GM12878 (cell line): ENCODE results near the gene CDC42EP3. TPM values are rescaled to one million over a fixed set of nuclear protein-coding genes. Genes with fewer than 3 reads are reported as not detected.

Experiments used
- ATAC-seq: fragments of 200-7000 bp; cut with Tn5 transposase; 3 replicates; pipeline ENCODE4 v1.9.1; 2020; ENCODE audit warnings: mild to moderate bottlenecking, moderate library complexity
- BruUV-seq: library from RNA; stranded (reverse); fragments of 400-500 nt; replicated peaks from 2 replicates; lab custom pipeline; 2021; lab: Mats Ljungman, UMichigan
- CTCF ChIA-PET: fragments of 300-600 bp; sonication (Branson Sonifier 250); formaldehyde crosslinking; extraction: SDS; loops from one replicate; lab custom pipeline; 2021; ENCODE audit warnings: inconsistent platforms; lab: Yijun Ruan, JAX
- POLR2A ChIA-PET: fragments of 350-600 bp; formaldehyde crosslinking; extraction: SDS; loops from one replicate; lab custom pipeline; 2021; ENCODE audit warnings: inconsistent platforms; lab: Charles Lee
- RAD21 ChIA-PET: fragments of 300-600 bp; sonication (Branson Sonifier 250); formaldehyde crosslinking; loops from one replicate; lab custom pipeline; 2023; ENCODE audit warnings: antibody characterized with exemption; ENCODE audit not compliant: unreplicated experiment; lab: Charles Lee
- SMC1A ChIA-PET: fragments of 300-600 bp; sonication (Branson Sonifier 250); formaldehyde crosslinking; loops from one replicate; lab custom pipeline; 2023; ENCODE audit not compliant: unreplicated experiment, uncharacterized antibody; lab: Charles Lee
- DNase-seq: peaks from one replicate; pipeline ENCODE4 v3.0.0-alpha.2; 2011; ENCODE audit warnings: low read depth, low spot score
- FAIRE-seq: peaks from 3 replicates; lab custom pipeline; 2011; peaks lifted over from hg19 to GRCh38; lab: Jason Lieb, UNC
- H2AFZ ChIP-seq: 2 replicates; pipeline ENCODE4 v1.6.0; 2011; ENCODE audit warnings: low read depth, low read length, control low read depth; ENCODE audit not compliant: control insufficient read depth
- H3K27ac ChIP-seq: 2 replicates; pipeline ENCODE4 v1.5.1; 2011; ENCODE audit warnings: control low read depth; ENCODE audit not compliant: control insufficient read depth, insufficient read depth
- H3K27me3 ChIP-seq, 2 experiments: replicated peaks in 1 of 2; 2 replicates each; pipeline versions ENCODE4 v1.6.0 to v1.6.1; 2011; ENCODE audit warnings: low read length in 1 of 2; ENCODE audit not compliant: control insufficient read depth in 2 of 2, insufficient read depth in 2 of 2
- H3K36me3 ChIP-seq, 2 experiments: 2 replicates each; pipeline ENCODE4 v1.5.1; 2011; ENCODE audit warnings: low read length in 1 of 2; ENCODE audit not compliant: control insufficient read depth in 2 of 2, insufficient read depth in 2 of 2
- H3K4me1 ChIP-seq: 2 replicates; pipeline ENCODE4 v1.6.1; 2011; ENCODE audit warnings: mild to moderate bottlenecking, low read length, moderate library complexity, mixed read lengths; ENCODE audit not compliant: control insufficient read depth, insufficient read depth
- H3K4me2 ChIP-seq: 2 replicates; pipeline ENCODE4 v1.6.0; 2011; ENCODE audit warnings: control low read depth; ENCODE audit not compliant: control insufficient read depth, insufficient read depth
- H3K4me3 ChIP-seq: fragments of 200-600 bp; sonication (generic); 2 replicates; pipeline ENCODE4 v1.5.1; 2016
- H3K79me2 ChIP-seq: 2 replicates; pipeline ENCODE4 v1.6.0; 2011; ENCODE audit warnings: low read length; ENCODE audit not compliant: control insufficient read depth, insufficient read depth
- H3K9ac ChIP-seq: 2 replicates; pipeline ENCODE4 v1.8.0; 2011; ENCODE audit warnings: low read length, control low read depth, mixed read lengths; ENCODE audit not compliant: control insufficient read depth, insufficient read depth
- H3K9me3 ChIP-seq: replicated peaks from 3 replicates; pipeline ENCODE4 v1.5.1; 2011; ENCODE audit warnings: mild to moderate bottlenecking, low read length; ENCODE audit not compliant: control insufficient read depth, insufficient read depth
- H4K20me1 ChIP-seq: 2 replicates; pipeline ENCODE4 v1.6.0; 2011; ENCODE audit not compliant: control insufficient read depth, insufficient read depth
- BACH1 ChIP-seq: fragments of 450-650 bp; IDR thresholded peaks from 2 replicates; pipeline ENCODE4 v1.6.1; 2017; ENCODE audit warnings: mild to moderate bottlenecking, borderline replicate concordance
- CEBPB ChIP-seq, 2 experiments: fragments of 150-350 bp in 1 of 2; IDR thresholded peaks; 2 replicates each; pipeline ENCODE4 v1.6.1; 2012 to 2014; ENCODE audit warnings: low read depth in 2 of 2, low read length in 2 of 2, borderline replicate concordance in 1 of 2, inconsistent platforms in 1 of 2
- FOXK2 ChIP-seq: fragments of 450-650 bp; IDR thresholded peaks from 2 replicates; pipeline ENCODE4 v1.6.1; 2017; ENCODE audit warnings: mild to moderate bottlenecking, moderate library complexity
- LARP7 ChIP-seq: fragments of 450-650 bp; IDR thresholded peaks from 2 replicates; pipeline ENCODE4 v1.6.1; 2017; ENCODE audit warnings: mild to moderate bottlenecking
- NBN ChIP-seq: fragments of 450-650 bp; IDR thresholded peaks from 2 replicates; pipeline ENCODE4 v1.6.1; 2016
- POLR2AphosphoS5 ChIP-seq: IDR thresholded peaks from 2 replicates; pipeline ENCODE4 v1.6.1; 2011; ENCODE audit warnings: mild to moderate bottlenecking, low read length, inconsistent platforms
- RUNX3 ChIP-seq: IDR thresholded peaks from 2 replicates; pipeline ENCODE4 v1.6.1; 2012; ENCODE audit warnings: low read length, inconsistent platforms
- TAF1 ChIP-seq: IDR thresholded peaks from 2 replicates; pipeline ENCODE4 v1.6.1; 2011; ENCODE audit warnings: mild to moderate bottlenecking, low read depth, low read length, borderline replicate concordance
- ZNF207 ChIP-seq: fragments of 450-650 bp; IDR thresholded peaks from 2 replicates; pipeline ENCODE4 v1.6.1; 2014; ENCODE audit warnings: antibody characterized with exemption, mild to moderate bottlenecking, borderline replicate concordance
- ZNF274 ChIP-seq: IDR thresholded peaks from one replicate; pipeline ENCODE4 v1.8.0; 2011; ENCODE audit not compliant: insufficient read length, insufficient read depth
- ZNF384 ChIP-seq: IDR thresholded peaks from 2 replicates; pipeline ENCODE4 v1.6.1; 2012; ENCODE audit warnings: low read depth, mild to moderate bottlenecking, low read length, improper control_type of control experiment, borderline replicate concordance
- WGBS: methylation state at CpG from one replicate; pipeline ENCODE4 v1.1.6; 2016; ENCODE audit warnings: low lambda C conversion rate; ENCODE audit not compliant: insufficient replicate concordance, insufficient coverage; ENCODE audit errors: missing lambda C conversion rate; 5-methylcytosine and 5-hydroxymethylcytosine counted together
- in situ Hi-C: fragments of 300-500 bp; cut with MboI; formaldehyde crosslinking; loops from 9 replicates; pipeline ENCODE4 v1.14.3; 2018; ENCODE audit warnings: mixed read lengths
- intact Hi-C: fragments of 100-400 bp; cut with micrococcal nuclease; formaldehyde crosslinking; loops from one replicate; pipeline ENCODE4 v1.14.2; 2022; ENCODE audit not compliant: unreplicated experiment
- polyA plus RNA-seq, 11 experiments: library from polyadenylated mRNA; depleted of rRNA in 4 of 11; unstranded in 6 of 11; stranded (reverse) in 5 of 11; fragments of >200 nt; fragmentation: Nextera tagmentation in 4 of 11; fragmentation: Illumina TruSeq in 1 of 11; extraction: Ambion mirVana in 4 of 11; extraction: Trizol in 1 of 11; gene quantifications; 1 replicate in 1 of 11; 2 replicates in 10 of 11; pipeline versions ENCODE4 v1.2.1 to v1.2.3, GENCODE V29; 2011 to 2016; ENCODE audit warnings: inconsistent platforms in 2 of 11, missing spikeins in 2 of 11, low read depth in 1 of 11
- total RNA-seq, 4 experiments: library from RNA; depleted of rRNA in 3 of 4; stranded (reverse); fragments of >200 nt in 3 of 4; fragmentation: Illumina TruSeq in 1 of 4; extraction: Trizol in 1 of 4; gene quantifications; 2 replicates each; pipeline versions ENCODE4 v1.2.1 to v1.2.3, GENCODE V29; 2013 to 2021

CDC42EP3 gene
- total and polyA plus RNA-seq, 10 of the 15 experiments (the other 5 are each of a cell fraction or from before 2014, with no cell fraction given): 11.8 to 86.9 (median 52.9) TPM

DNA sequence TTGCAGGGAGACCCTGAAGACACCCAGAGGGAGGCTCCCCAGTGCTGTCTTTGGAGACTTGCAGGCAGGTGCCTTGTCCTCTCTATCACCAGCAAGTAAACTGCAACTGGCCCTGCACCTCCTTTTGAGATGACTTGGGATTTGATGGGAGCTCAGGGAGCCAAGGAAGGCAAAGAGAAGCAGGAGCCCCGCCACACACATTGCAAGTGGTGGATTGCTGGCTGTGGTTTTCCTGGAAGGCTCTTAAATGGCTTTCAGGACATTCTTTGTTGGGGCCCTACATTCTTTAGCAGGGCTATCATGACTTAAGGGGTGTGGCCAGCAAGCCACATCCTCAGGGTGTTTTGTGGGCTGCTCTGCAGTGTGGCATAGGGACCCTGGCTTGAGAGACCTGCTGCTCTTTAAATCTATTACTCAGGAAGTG lies 39.9 kb upstream of the CDC42EP3 start:
- in situ Hi-C loops: no loop called here
- no TSS peak for BruUV-seq
- ChIA-PET POLR2A (no interaction called here), SMC1A (interaction anchor here (1.0 kb wide), 1 partner anchor 108 kb away, joined by 4 read pairs; no protein-coding TSS in a partner anchor), RAD21 (no interaction called here), CTCF (no interaction called here)
- DNase-seq (no peak), FAIRE-seq (no peak), ATAC-seq (peak; percentile 83)
- Histone ChIP-seq H3K4me2 (0 out of 2 replicates have a peak overlapping the region, but pooled peaks have one; percentile 2), H3K27ac (no peak overlapping the region), H3K9ac (no peak overlapping the region), H3K9me3 (no peaks in the 10 kb centered on the region; the same call in 1 of the 3 replicates), H2AFZ (no peak overlapping the region; the same call in 1 of the 2 replicates), H3K4me1 (peaks cover 21% of the 10 kb centered on the region), H3K4me3 (no peak overlapping the region), H3K36me3 (no peaks in the 10 kb centered on the region), H3K27me3 (no peaks in the 10 kb centered on the region), H3K79me2 (no peaks in the 10 kb centered on the region), H4K20me1 (no peaks in the 10 kb centered on the region)
- intact Hi-C loops: no loop called here
- WGBS: 89% methylated on average over 1 of the region's 1 CpG
- TF ChIP-seq TAF1: no peak
- no peak for TF ChIP-seq BACH1
- no peak for TF ChIP-seq POLR2AphosphoS5
- TF ChIP-seq ZNF274: no peak
- TF ChIP-seq NBN: no peak
- TF ChIP-seq ZNF207: no peak
- no peak for TF ChIP-seq CEBPB (IDR thresholded peaks at IDR 0.05; ENCODE audit: borderline replicate concordance in 1 of 2, low read depth in 2 of 2, low read length in 2 of 2)
- no peak for TF ChIP-seq FOXK2
- no peak for TF ChIP-seq LARP7
- TF ChIP-seq RUNX3: no peak; the same call in none of the 2 replicates
- no peak for TF ChIP-seq ZNF384
